Caco-2 (cell line): Measurements from ENCODE around the gene C5orf22. TPM values are rescaled to one million over a fixed set of nuclear protein-coding genes. Genes with fewer than 3 reads are reported as not detected.

Experiments
- BruUV-seq: library from RNA; stranded (reverse); fragments of 400-500 nt; replicated peaks from 2 replicates; lab custom pipeline; 2021; lab: Mats Ljungman, UMichigan
- CTCF ChIA-PET: fragments of 300-600 bp; sonication (Branson Sonifier 250); formaldehyde crosslinking; loops from one replicate; lab custom pipeline; 2022; ENCODE audit warnings: antibody characterized with exemption; lab: Charles Lee
- POLR2A ChIA-PET: fragments of 300-600 bp; sonication (Branson Sonifier 250); formaldehyde crosslinking; loops from one replicate; lab custom pipeline; 2022; ENCODE audit warnings: antibody characterized with exemption; lab: Charles Lee
- DNase-seq, 2 experiments: peaks; one replicate each; pipeline versions ENCODE4 v3.0.0 to v3.0.0-alpha.2; 2020 to 2022
- H3K27me3 ChIP-seq: replicated peaks from 2 replicates; pipeline ENCODE4 v1.6.0; 2011; ENCODE audit warnings: low read length; ENCODE audit not compliant: control insufficient read depth, insufficient read depth
- H3K36me3 ChIP-seq: 2 replicates; pipeline ENCODE4 v1.5.1; 2011; ENCODE audit warnings: low read length; ENCODE audit not compliant: control insufficient read depth, insufficient read depth
- H3K4me1 ChIP-seq: fragments of 250-450 bp; sonication (Bioruptor Pico); 2 replicates; pipeline ENCODE4 v1.5.1; 2020; ENCODE audit warnings: mild to moderate bottlenecking
- H3K4me3 ChIP-seq: 2 replicates; pipeline ENCODE4 v1.5.1; 2011; ENCODE audit warnings: low read depth, mild to moderate bottlenecking, control low read depth, low read length
- H3K9me3 ChIP-seq: fragments of 250-450 bp; sonication (Bioruptor Pico); 2 replicates; pipeline ENCODE4 v1.5.1; 2020; ENCODE audit warnings: mild to moderate bottlenecking, moderate library complexity
- H3K27ac Mint-ChIP-seq: one replicate; pipeline ENCODE4 v1.8.0; 2022; ENCODE audit warnings: mixed read lengths; ENCODE audit not compliant: unreplicated experiment
- H3K27me3 Mint-ChIP-seq: one replicate; pipeline ENCODE4 v1.8.0; 2022; ENCODE audit warnings: mixed read lengths; ENCODE audit not compliant: insufficient read depth, unreplicated experiment
- H3K36me3 Mint-ChIP-seq: one replicate; pipeline ENCODE4 v1.8.0; 2022; ENCODE audit warnings: mild to moderate bottlenecking, mixed read lengths; ENCODE audit not compliant: insufficient read depth, unreplicated experiment
- H3K4me1 Mint-ChIP-seq: one replicate; pipeline ENCODE4 v1.8.0; 2022; ENCODE audit warnings: low read depth, mixed read lengths; ENCODE audit not compliant: unreplicated experiment
- H3K4me3 Mint-ChIP-seq: one replicate; pipeline ENCODE4 v1.8.0; 2022; ENCODE audit warnings: mild to moderate bottlenecking, moderate library complexity, mixed read lengths; ENCODE audit not compliant: unreplicated experiment
- H3K9me3 Mint-ChIP-seq: one replicate; pipeline ENCODE4 v1.8.0; 2022; ENCODE audit warnings: mixed read lengths; ENCODE audit not compliant: unreplicated experiment
- intact Hi-C: fragments of 100-400 bp; cut with micrococcal nuclease; formaldehyde crosslinking; loops from one replicate; pipeline ENCODE4 v1.10.0; 2022; ENCODE audit not compliant: unreplicated experiment
- total RNA-seq: library from RNA; stranded (reverse); gene quantifications from 2 replicates; pipeline ENCODE4 v1.2.3, GENCODE V29; 2022
- TF ChIP-seq, protein P1 (sequence below), 2 experiments: fragments of 200-600 bp in 1 of 2; IDR thresholded peaks; 1 replicate in 1 of 2; 2 replicates in 1 of 2; pipeline versions ENCODE4 v1.5.1 to v1.8.0; 2011 to 2022; ENCODE audit warnings: antibody characterized with exemption in 1 of 2, control low read depth in 1 of 2, inconsistent platforms in 1 of 2, low read depth in 1 of 2, low read length in 1 of 2, mild to moderate bottlenecking in 1 of 2, moderate library complexity in 1 of 2; ENCODE audit not compliant: insufficient read depth in 1 of 2, severe bottlenecking in 1 of 2, unreplicated experiment in 1 of 2

C5orf22 gene
- total RNA-seq, 1 experiment from 2014 or later: 27.9 TPM

DNA sequence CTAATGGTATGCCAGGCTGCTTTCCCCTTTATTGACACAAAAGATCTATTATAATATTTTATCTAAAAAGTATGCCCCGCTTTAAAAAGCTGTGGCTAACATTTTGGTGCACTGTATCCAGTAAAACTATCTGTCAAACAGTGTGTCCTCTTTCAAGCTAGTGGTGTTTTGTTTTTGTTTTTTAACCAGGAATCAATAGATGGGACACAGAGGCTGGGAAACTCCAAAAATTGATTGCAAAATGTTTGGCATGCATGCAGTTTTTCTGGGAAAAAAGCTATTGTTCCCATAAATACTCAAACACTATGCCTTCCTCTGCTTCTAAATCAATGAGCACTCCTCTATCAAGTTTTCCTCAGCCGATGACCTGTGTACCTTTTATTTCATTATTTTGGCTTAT lies 72.5 kb downstream of the C5orf22 start:
- no peak for DNase-seq
- CTCF ChIA-PET: no interaction called here
- H3K4me3 Mint-ChIP-seq: no peak overlapping the region
- H3K27me3 ChIP-seq: no peaks in the 10 kb centered on the region
- no TSS peak for BruUV-seq
- H3K9me3 ChIP-seq: no peaks in the 10 kb centered on the region
- intact Hi-C loops: no loop called here
- H3K4me1 Mint-ChIP-seq: no peaks in the 10 kb centered on the region
- H3K36me3 Mint-ChIP-seq: no peaks in the 10 kb centered on the region
- H3K27ac Mint-ChIP-seq: no peak overlapping the region
- H3K4me3 ChIP-seq: no peak overlapping the region
- no peaks in the 10 kb centered on the region for H3K4me1 ChIP-seq
- no peaks in the 10 kb centered on the region for H3K36me3 ChIP-seq
- peaks cover 25% of the 10 kb centered on the region for H3K27me3 Mint-ChIP-seq
- TF ChIP-seq, protein P1, sequence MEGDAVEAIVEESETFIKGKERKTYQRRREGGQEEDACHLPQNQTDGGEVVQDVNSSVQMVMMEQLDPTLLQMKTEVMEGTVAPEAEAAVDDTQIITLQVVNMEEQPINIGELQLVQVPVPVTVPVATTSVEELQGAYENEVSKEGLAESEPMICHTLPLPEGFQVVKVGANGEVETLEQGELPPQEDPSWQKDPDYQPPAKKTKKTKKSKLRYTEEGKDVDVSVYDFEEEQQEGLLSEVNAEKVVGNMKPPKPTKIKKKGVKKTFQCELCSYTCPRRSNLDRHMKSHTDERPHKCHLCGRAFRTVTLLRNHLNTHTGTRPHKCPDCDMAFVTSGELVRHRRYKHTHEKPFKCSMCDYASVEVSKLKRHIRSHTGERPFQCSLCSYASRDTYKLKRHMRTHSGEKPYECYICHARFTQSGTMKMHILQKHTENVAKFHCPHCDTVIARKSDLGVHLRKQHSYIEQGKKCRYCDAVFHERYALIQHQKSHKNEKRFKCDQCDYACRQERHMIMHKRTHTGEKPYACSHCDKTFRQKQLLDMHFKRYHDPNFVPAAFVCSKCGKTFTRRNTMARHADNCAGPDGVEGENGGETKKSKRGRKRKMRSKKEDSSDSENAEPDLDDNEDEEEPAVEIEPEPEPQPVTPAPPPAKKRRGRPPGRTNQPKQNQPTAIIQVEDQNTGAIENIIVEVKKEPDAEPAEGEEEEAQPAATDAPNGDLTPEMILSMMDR (IDR thresholded peaks at IDR 0.05; ENCODE audit: insufficient read depth in 1 of 2, low read depth in 1 of 2, low read length in 1 of 2, severe bottlenecking in 1 of 2, unreplicated experiment in 1 of 2): no peak
- POLR2A ChIA-PET: no interaction called here
- H3K9me3 Mint-ChIP-seq: no peaks in the 10 kb centered on the region

Other genes with a start within 250 kb of the C5orf22 start
- gene DROSHA, start 208 bp upstream of the C5orf22 start, total RNA-seq: 88.4 and 88.9 TPM in 2 replicates
- gene PDZD2, start 106.8 kb downstream of the C5orf22 start, total RNA-seq: 0.16 and 0.91 TPM in 2 replicates